ENCODE data around the gene CUL2.
A peak's percentile ranks its signal among the peaks of the same experiment; 100 is the strongest.
"Not testable (repeated sequence)": the region's sequence is repeated elsewhere in the genome, so short reads cannot be mapped to it uniquely, and the experiment has no call there.

The CUL2 gene

GRCh38 chr10:35079265-35079664 is 10.9 kb downstream of the CUL2 start:
- no peak for DNase-seq

- DNase-seq = no peak
Measured at GRCh38 chr10:35075228-35075627, 14.9 kb downstream of the CUL2 start.

DNA sequence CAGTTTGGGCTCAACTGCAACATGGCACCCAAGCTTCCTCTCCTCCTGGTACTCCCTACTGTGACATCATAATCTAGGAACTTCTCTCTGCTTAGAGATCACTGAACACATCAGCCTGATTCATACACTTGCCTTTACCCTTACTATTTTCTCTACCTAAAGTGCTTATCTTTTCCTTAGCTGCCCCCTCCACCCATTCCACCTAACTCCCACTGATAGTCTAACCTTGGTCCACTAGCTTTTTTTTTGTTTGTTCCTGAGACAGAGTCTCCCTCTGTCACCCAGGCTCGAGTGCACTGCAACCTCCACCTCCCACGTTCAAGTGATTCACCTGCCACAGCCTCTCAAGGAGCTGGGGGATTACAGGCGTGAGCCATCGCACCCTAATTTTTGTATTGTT is 15.9 kb downstream of the CUL2 start:
- no peak for DNase-seq

DNA sequence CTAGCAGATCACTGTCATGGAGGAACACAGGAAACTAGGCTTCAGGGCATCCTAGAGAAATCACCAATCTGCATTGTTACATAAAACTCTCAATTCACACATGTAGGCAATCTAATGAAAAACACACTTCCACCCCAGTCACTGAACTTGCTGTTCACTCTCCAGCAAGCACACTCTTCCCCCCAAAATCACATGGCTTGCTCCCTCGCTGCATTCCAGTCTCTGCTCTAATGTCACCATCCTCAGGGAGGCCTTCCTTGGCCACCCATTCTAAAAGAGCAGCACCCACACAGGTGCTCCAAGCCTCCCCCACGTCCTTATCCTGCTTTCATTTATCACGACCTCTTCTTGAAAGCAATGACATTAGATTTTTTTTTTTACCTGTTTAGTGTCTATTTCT is 19.6 kb downstream of the CUL2 start:
- no peak for DNase-seq

DNA sequence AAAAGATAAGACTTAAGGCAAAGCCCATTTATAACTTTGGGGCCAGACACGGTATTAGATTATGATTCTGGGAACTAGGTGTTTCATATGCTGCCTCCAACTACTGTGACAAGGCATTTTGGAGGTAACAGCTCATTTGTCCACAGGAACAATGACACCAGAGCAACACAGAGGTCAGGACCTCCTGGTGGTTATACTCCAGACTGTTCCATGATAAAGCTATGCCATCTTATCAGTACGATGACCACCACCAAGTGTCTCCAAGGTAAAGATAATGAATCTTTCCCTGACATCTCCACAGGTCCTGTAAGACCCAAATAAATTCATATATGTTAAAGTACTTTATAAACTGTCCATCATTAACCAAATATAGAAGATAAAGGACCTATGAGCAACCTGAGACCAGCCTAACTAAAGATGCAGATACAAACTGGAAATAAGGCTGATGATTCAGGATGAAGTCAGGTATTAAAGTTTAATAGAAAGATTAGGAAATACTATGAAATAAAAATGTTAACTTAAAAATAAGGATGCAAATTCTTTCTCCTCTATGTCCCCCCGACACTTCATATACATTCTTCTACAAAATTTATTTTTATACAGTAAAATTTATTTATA is 26.2 kb downstream of the CUL2 start:
- no peak for DNase-seq

DNA sequence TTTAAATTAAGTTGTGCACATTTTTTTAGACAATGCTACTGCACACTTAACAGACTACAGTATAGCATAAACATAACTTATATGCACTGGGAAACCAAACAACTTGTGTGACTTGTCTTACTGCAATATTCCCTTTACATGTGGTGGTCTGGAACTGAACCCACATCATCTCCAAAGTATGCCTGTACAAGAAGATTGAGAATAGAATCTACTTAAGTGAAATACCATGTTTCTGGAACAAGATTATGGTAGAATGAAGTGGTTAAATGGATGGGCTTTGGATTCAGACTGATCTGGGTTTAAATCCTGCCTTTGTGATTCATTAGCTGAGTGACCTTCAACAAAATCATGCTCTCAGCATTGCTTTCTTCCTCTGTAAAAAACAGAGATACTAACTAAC is 30.7 kb downstream of the CUL2 start:
- no peak for DNase-seq

- no peak for DNase-seq
Measured at GRCh38 chr10:35058686-35059085, 31.5 kb downstream of the CUL2 start.

DNA sequence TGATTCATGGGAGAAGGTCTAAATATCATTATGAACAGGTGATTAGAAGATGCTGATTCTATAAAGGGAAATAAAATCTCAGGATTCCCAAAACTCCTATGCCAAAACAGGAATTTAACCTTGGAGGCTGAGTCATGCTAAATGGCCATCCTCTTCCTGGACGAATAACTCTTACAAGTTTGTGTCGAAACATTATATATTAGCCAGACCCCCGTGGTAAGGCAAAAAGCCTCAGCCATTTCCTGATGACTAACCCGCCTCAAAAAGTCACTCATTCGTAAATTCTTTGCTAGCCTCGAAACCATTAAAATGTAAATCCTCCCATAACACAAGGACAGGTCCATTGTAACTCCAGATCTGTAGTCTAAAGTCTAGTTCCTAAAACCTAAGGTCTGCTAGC is 32.0 kb downstream of the CUL2 start:
- DNase-seq = no peak

- DNase-seq = no peak
Measured at GRCh38 chr10:35056686-35057085, 33.5 kb downstream of the CUL2 start.

- DNase-seq = no peak
Measured at GRCh38 chr10:35056133-35056532, 34.0 kb downstream of the CUL2 start.

GRCh38 chr10:35050568-35050967 is 39.6 kb downstream of the CUL2 start:
- no peak for DNase-seq

DNA sequence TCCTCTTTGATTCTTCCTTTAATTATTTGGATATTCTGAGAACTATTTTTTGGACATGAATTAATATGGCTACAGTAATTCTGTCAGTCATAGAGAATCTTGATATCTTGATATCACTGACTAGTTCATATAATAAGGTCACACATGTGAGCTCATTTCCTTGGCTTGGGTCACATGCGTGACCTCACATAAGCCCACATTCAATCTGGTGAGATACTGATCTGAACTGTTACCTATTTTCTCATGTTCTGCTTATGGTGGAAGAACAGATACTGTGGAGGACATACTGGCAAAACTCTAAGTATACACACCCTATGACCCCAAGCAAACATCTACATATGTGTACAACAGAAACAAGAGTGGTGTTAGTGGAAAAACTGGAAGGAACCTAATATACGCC is 44.1 kb downstream of the CUL2 start:
- no peak for DNase-seq

DNA sequence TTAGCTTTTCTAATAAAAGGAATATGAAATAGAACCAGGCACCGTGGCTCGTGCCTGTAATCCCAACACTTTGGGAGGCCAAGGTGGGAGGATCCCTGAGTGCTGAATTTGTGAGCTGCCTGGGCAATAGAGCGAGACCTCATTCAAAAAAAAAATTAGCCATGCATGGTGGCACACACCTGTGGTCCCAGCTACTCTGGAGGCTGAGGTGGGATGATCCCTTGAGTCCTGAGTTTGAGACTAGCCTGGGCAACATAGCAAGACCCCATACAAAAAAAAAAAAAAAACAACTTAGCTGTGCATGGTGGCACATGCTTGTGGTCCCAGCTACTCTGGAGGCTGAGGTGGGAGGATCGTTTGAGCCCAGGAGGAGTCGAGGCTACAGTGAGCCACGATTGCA is 44.9 kb downstream of the CUL2 start:
- DNase-seq = not testable (repeated sequence)

GRCh38 chr10:35043796-35044344 is 46.3 kb downstream of the CUL2 start:
- no peak for DNase-seq

DNA sequence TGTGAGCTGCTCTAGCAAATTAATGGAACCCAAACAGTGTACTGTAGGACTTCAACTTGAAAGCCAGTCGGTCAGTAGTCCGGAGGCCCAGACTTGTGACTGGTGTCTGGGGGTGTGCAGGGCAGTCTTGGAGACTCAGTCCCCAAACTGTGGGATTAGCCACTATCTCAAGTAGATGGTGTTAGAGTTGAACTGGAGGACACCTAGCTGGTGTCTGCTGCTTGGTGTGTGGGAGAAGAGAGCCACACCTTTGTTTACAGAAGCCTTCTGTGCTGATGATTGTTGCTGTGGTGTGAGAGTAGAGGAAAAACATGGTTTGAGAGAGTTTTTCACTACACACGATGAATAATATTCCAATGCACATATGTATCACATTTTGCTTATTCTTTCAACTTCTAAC is 47.4 kb downstream of the CUL2 start:
- DNase-seq = no peak

GRCh38 chr10:35041502-35041879 is 48.6 kb downstream of the CUL2 start:
- DNase-seq = no peak

DNA sequence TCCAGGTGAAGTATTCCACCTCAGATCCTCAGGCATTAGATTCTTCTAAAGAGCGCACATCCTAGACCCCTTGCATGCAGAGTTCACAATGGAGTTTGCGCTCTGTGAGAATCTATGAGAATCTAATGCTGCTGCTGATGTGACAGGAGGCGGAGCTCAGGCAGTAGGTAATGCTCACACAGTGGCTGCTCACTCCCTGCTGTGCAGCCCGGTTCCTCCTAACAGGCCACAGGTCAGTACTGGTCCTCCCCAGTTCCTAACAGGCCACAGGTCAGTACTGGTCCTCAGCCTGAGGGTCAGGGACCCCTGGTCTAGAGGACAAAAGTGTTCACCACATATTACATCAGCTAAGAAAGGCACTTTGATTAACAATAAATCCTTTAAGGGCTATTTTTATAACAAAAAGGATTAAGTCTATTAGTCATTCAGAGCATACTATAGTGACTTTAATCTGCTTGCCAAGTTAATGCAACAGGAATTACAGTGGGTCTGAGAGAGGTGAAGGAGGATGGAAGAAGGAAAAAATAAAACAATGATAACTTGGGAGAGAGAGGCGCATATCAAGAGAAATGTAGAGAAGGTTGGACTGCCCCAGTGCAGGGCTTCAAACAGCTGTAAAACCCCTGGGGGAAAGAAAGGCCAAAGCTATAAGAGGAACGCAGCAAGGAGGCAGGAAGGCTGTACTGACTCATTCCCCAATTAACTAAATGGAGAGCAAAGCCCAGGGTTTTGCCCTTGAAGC is 49.2 kb downstream of the CUL2 start:
- DNase-seq = no peak

- no peak for DNase-seq
Measured at GRCh38 chr10:35037104-35037503, 53.0 kb downstream of the CUL2 start.

- no peak for DNase-seq
Measured at GRCh38 chr10:35035606-35036005, 54.5 kb downstream of the CUL2 start.

DNA sequence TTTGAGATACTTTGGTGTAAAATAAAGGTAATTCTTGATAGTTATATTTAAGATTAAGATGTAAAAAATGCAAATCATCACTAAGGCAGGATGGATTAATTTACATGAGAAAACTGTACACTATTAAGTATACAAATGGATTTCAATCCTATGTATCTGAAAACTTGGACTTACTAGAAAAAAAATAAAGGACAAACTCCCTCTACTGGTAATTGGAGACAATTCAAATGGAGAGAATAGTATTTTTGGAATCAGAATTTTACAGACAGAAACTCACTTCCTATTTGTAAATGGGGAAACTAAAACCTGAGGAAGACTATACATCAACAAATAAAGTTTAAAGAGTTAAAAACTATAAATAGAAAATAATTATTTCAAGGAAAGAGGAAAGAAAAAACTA is 62.6 kb downstream of the CUL2 start:
- DNase-seq = peak; percentile 42

- DNase-seq = no peak
Measured at GRCh38 chr10:35025916-35026315, 64.2 kb downstream of the CUL2 start.

DNA sequence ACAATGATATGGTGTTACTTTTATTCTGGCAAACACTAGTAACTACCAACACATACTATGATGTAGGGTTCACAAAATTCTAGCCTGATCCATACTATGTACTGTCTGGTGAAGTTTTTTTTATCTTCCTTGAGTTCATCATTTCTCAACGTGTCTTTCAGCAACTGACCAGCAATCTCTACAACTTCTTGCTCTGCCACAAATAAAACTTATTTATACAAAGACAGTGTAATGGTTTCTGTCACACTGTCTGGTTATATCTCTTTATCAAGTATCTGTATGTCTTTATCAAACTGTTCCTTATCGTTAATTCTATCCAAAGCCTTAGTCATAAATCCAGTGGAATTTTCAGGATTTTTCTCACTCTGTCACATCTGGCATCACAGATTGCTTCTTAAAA is 69.7 kb downstream of the CUL2 start:
- no peak for DNase-seq

DNA sequence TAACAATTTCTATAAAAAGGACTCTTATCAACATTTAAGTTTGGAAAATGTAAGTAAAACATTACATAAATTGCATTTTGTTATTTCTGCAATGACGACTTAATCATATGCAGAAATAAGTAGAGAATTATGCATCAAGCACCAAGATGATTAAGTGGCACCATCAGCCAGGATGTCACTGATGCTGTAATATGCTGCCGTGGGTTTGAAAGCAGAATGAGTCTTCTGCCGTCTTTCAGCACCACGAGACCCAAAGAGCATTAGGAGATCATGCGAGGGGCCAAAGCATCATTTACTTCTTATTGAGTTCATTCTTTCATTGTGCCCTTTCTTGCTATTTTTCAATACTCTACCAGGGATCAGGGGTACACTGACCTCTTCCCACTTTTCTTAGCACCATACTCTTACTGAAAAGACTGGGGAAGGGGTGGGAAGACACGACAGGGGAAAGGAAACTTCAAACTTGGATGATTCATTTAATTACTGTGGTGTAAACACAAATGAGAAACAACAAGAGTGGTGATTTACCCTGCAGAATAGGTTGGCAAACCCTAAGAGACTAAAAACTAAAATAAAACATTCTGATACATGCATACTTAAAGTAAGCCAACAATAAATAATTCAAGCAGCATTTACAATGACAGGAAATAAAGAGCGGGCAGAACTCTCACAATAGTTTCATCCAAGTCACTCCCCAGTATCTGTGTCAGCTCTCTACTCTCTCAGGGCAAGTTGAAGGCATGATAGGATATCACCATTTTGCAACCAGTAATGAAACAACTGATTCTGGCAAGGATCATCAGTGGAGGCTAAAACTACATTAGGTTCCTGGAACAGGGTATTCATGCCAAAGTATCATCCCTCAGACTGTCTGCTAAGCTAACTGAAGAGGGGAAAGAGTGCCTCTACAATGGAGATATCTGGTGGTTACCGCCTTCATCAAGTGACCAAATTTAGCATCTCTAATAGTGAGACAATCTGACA is 70.8 kb downstream of the CUL2 start:
- DNase-seq = no peak

- no peak for DNase-seq
Measured at GRCh38 chr10:35017608-35018007, 72.5 kb downstream of the CUL2 start.

Data from NCI-H1694 treated with DMSO at 0.1 percent for 48 hours (cell line).